Nephron progenitor cell (in vitro differentiated cells): ENCODE measurements around the gene PLCG2.

Experiments used
- DNase-seq: peaks from one replicate; pipeline ENCODE4 v3.0.0; 2021
- H3K27ac Mint-ChIP-seq: 2 replicates; pipeline ENCODE4 v1.8.0; 2021; ENCODE audit warnings: mild to moderate bottlenecking, moderate library complexity, mixed read lengths
- H3K27me3 Mint-ChIP-seq: 2 replicates; pipeline ENCODE4 v1.8.0; 2021; ENCODE audit warnings: mild to moderate bottlenecking, low read depth, mixed read lengths; ENCODE audit not compliant: poor library complexity
- H3K36me3 Mint-ChIP-seq: 2 replicates; pipeline ENCODE4 v1.8.0; 2021; ENCODE audit warnings: low read depth, mixed read lengths
- H3K4me1 Mint-ChIP-seq: 2 replicates; pipeline ENCODE4 v1.8.0; 2021; ENCODE audit warnings: mixed read lengths
- H3K4me3 Mint-ChIP-seq: 2 replicates; pipeline ENCODE4 v1.8.0; 2021; ENCODE audit warnings: mild to moderate bottlenecking, moderate library complexity, mixed read lengths
- H3K9me3 Mint-ChIP-seq: 2 replicates; pipeline ENCODE4 v1.8.0; 2021; ENCODE audit warnings: mild to moderate bottlenecking, moderate library complexity, mixed read lengths
- CTCF ChIP-seq: fragments of 200-600 bp; sonication (generic); IDR thresholded peaks from 2 replicates; pipeline ENCODE4 v1.5.0; 2021; ENCODE audit warnings: antibody characterized with exemption

Gene PLCG2

GRCh38 chr16:81885976-81886586, 107.0 kb downstream of the PLCG2 start:
- Mint-ChIP-seq H3K4me3 (no peak overlapping the region), H3K27me3 (peaks cover 4% of the 10 kb centered on the region), H3K27ac (no peak overlapping the region), H3K4me1 (peaks cover 9% of the 10 kb centered on the region), H3K9me3 (peaks cover 7% of the 10 kb centered on the region), H3K36me3 (peaks cover 6% of the 10 kb centered on the region)
- peak; percentile 25 for DNase-seq
- TF ChIP-seq CTCF = peak; percentile 48

- peaks cover 6% of the 10 kb centered on the region for H3K36me3 Mint-ChIP-seq
- H3K27ac Mint-ChIP-seq = peak overlapping the region; percentile 16
- peaks cover 7% of the 10 kb centered on the region for H3K9me3 Mint-ChIP-seq
- TF ChIP-seq CTCF = no peak
- no peak for DNase-seq
- no peak overlapping the region for H3K4me3 Mint-ChIP-seq
- H3K4me1 Mint-ChIP-seq = peaks cover 9% of the 10 kb centered on the region
- peaks cover 6% of the 10 kb centered on the region for H3K27me3 Mint-ChIP-seq
These were observed 109.7 kb downstream of the PLCG2 start for GRCh38 chr16:81888520-81889394.

DNA sequence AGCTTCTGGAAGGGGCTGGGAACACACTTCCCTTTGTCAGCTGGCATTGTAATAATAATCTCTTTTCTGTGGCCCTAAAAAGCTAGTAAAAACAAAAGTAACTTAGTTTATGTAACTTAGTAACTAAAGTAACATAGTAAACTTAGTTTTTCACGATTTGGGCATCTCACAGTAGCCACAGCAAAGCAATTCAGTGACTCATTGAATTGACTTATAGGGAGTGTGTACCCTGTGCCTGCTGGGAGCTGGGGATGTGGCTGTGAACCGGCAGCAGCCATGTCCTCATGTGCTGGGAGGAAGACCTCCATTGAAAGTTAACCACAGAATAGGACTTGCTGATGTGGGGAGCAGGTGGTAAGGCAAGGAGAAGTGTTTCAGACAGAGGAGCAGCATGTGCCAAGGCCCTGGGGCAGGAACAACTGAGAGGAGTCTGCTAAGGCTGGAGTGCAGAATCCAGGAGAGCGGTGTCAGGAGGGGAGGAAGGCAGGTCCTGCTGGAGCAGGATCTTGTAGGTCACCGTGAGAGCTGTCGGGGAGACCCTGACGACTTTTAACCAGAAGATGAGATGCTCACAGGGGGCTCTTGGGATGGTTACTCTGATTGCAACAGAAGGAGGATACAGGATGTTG, 112.8 kb downstream of the PLCG2 start:
- Mint-ChIP-seq H3K9me3 (no peaks in the 10 kb centered on the region), H3K4me3 (no peak overlapping the region), H3K36me3 (peaks cover 8% of the 10 kb centered on the region), H3K4me1 (peaks cover 15% of the 10 kb centered on the region), H3K27ac (peak overlapping the region; percentile 52), H3K27me3 (peaks cover 6% of the 10 kb centered on the region)
- no peak for DNase-seq
- no peak for TF ChIP-seq CTCF

GRCh38 chr16:81894592-81894991, 115.5 kb downstream of the PLCG2 start:
- H3K27me3 Mint-ChIP-seq = peaks cover 12% of the 10 kb centered on the region
- peaks cover 11% of the 10 kb centered on the region for H3K4me1 Mint-ChIP-seq
- no peak overlapping the region for H3K4me3 Mint-ChIP-seq
- H3K36me3 Mint-ChIP-seq = peaks cover 12% of the 10 kb centered on the region
- no peak for TF ChIP-seq CTCF
- H3K9me3 Mint-ChIP-seq = no peaks in the 10 kb centered on the region
- no peak overlapping the region for H3K27ac Mint-ChIP-seq
- no peak for DNase-seq

- no peak for TF ChIP-seq CTCF
- H3K4me1 Mint-ChIP-seq = peaks cover 11% of the 10 kb centered on the region
- H3K4me3 Mint-ChIP-seq = no peak overlapping the region
- peaks cover 10% of the 10 kb centered on the region for H3K27me3 Mint-ChIP-seq
- no peaks in the 10 kb centered on the region for H3K9me3 Mint-ChIP-seq
- no peak overlapping the region for H3K27ac Mint-ChIP-seq
- no peak for DNase-seq
- peaks cover 19% of the 10 kb centered on the region for H3K36me3 Mint-ChIP-seq
These were observed 117.8 kb downstream of the PLCG2 start for GRCh38 chr16:81896902-81897301.
